ENCODE data around the gene C9orf50. TPM values are rescaled to one million over a fixed set of nuclear protein-coding genes. Genes with fewer than 3 reads are reported as not detected.

Gene C9orf50
- polyA plus RNA-seq, 2 of the 4 experiments (the other 2 are of a cell fraction) = 0.05 to 0.10 TPM

GRCh38 chr9:129567842-129568559 is 52.9 kb downstream of the C9orf50 start (continued):
- no peak for TF ChIP-seq REST (IDR thresholded peaks at IDR 0.05)
- TF ChIP-seq MAX (IDR thresholded peaks at IDR 0.05) = peak; percentile 52
- peak; percentile 16 to 30; a peak in 3 of 5 replicates for TF ChIP-seq RAD21 (conservative IDR thresholded peaks at IDR 0.05 in 1 of 2, IDR thresholded peaks at IDR 0.05 in 1 of 2)
- TF ChIP-seq USF2 (IDR thresholded peaks at IDR 0.05) = no peak
- peak in 1 of 2 experiments; percentile 53; a peak in 3 of 5 replicates for TF ChIP-seq JUN (IDR thresholded peaks at IDR 0.05)
- 0 out of 2 replicates have a peak, but pooled peaks have one; percentile 32 for TF ChIP-seq KDM1A (IDR thresholded peaks at IDR 0.05; ENCODE audit: low read depth)
- TF ChIP-seq FOSB (CRISPR knock-in tag; IDR thresholded peaks at IDR 0.05) = no peak

GRCh38 chr9:129567329-129567728 is 53.6 kb downstream of the C9orf50 start:
- Histone ChIP-seq H3K4me3 (peak overlapping the region; percentile 55), H3K4me1 (peaks cover 45% of the 10 kb centered on the region), H3K27ac (peak overlapping the region; percentile 99 to 100), H3K4me2 (peak overlapping the region; percentile 98), H3K9me3 (peaks cover 4% of the 10 kb centered on the region; the same call in 1 of the 3 replicates)
- WGBS (ENCODE audit: missing lambda C conversion rate) = 56% methylated on average over 8 of the region's 10 CpGs
- ChIA-PET CTCF (interaction anchor here (0.8 to 1.4 kb wide), 9 partner anchors 10 to 432 kb away, joined by 3 read pairs; no protein-coding TSS in a partner anchor), POLR2A (interaction anchor here (0.8 to 1.8 kb wide), 3 partner anchors 10 to 234 kb away, joined by 3 to 8 read pairs (median 6); no protein-coding TSS in a partner anchor)
- no peak for TF ChIP-seq FOXS1 (CRISPR knock-in tag; IDR thresholded peaks at IDR 0.05)
- ATAC-seq (no peak), FAIRE-seq (no peak), DNase-seq (ENCODE audit: low read depth in 1 of 2, low spot score in 1 of 2) (no peak)

- POLR2A ChIA-PET = interaction anchor here (0.8 to 1.8 kb wide), 3 partner anchors 9 to 233 kb away, joined by 3 to 8 read pairs (median 6); no protein-coding TSS in a partner anchor
- 92% methylated on average over 25 of the region's 25 CpGs for WGBS (ENCODE audit: missing lambda C conversion rate)
These were observed 54.2 kb downstream of the C9orf50 start for GRCh38 chr9:129566563-129567266.

More at GRCh38 chr9:129566563-129567266, 54.2 kb downstream of the C9orf50 start:
- no peak for FAIRE-seq
- H3K4me1 ChIP-seq = peaks cover 51% of the 10 kb centered on the region
- no peaks in the 10 kb centered on the region; the same call in 2 of the 3 replicates for H3K9me3 ChIP-seq
- peak overlapping the region; percentile 99 to 100 for H3K27ac ChIP-seq
- peak overlapping the region; percentile 98 for H3K4me2 ChIP-seq
- no peak for ATAC-seq
- CTCF ChIA-PET = interaction anchor here (0.8 to 1.4 kb wide), 6 partner anchors 9 to 431 kb away, joined by 3 read pairs; no protein-coding TSS in a partner anchor
- TF ChIP-seq HOXA7 (CRISPR knock-in tag; IDR thresholded peaks at IDR 0.05) (no peak), CBX2 (IDR thresholded peaks at IDR 0.05; ENCODE audit: borderline replicate concordance, low read depth) (no peak), REST (IDR thresholded peaks at IDR 0.05) (no peak), ESRRA (IDR thresholded peaks at IDR 0.05; ENCODE audit: borderline replicate concordance, low read length) (no peak), RCOR1 (IDR thresholded peaks at IDR 0.05; ENCODE audit: low read depth, low read length) (no peak), POLR2AphosphoS2 (conservative IDR thresholded peaks at IDR 0.05; ENCODE audit: low read length) (no peak), MAX (IDR thresholded peaks at IDR 0.05) (no peak), SMC3 (IDR thresholded peaks at IDR 0.05) (no peak), SREBF2 (IDR thresholded peaks at IDR 0.05) (no peak), CHD4 (IDR thresholded peaks at IDR 0.05; ENCODE audit: borderline replicate concordance) (no peak), ZC3H11A (IDR thresholded peaks at IDR 0.05) (no peak), NFE2L2 (conservative IDR thresholded peaks at IDR 0.05; ENCODE audit: low read length) (no peak), GATA3 (IDR thresholded peaks at IDR 0.05; ENCODE audit: borderline replicate concordance) (no peak), FOXS1 (CRISPR knock-in tag; IDR thresholded peaks at IDR 0.05) (no peak)
- DNase-seq (ENCODE audit: low read depth in 1 of 2, low spot score in 1 of 2) = no peak
- H3K4me3 ChIP-seq = no peak overlapping the region

Data from A549 (cell line).